GM19240 (cell line): ENCODE results near the gene DGKA.
A peak's percentile ranks its signal among the peaks of the same experiment; 100 is the strongest.
"Not testable (repeated sequence)": the region's sequence is repeated elsewhere in the genome, so short reads cannot be mapped to it uniquely, and the experiment has no call there.

ENCODE experiments used
- DNase-seq: peaks from one replicate; pipeline ENCODE4 v3.0.0; 2011; ENCODE audit warnings: low spot score; ENCODE audit not compliant: insufficient read length

DGKA gene

GRCh38 chr12:55996715-55997534 lies 66.0 kb downstream of the DGKA start, which contains the start of gene SUOX:
SUOX (plus strand) TSS chr12:55997276; CDS start chr12:56002222, 4,946 bp downstream.
- DNase-seq, result peak; percentile 100

GRCh38 chr12:55997535-55997859 lies 66.5 kb downstream of the DGKA start:
- no peak for DNase-seq

- DNase-seq, result not testable (repeated sequence)
Observed at GRCh38 chr12:55999522-55999921, 68.6 kb downstream of the DGKA start.

GRCh38 chr12:55999999-56000540 lies 69.1 kb downstream of the DGKA start:
- not testable (repeated sequence) for DNase-seq

- DNase-seq, result no peak
Observed at GRCh38 chr12:56001487-56002100, 70.6 kb downstream of the DGKA start.

GRCh38 chr12:56003376-56003775 lies 72.4 kb downstream of the DGKA start:
- DNase-seq, result not testable (repeated sequence)
